Measurements from ENCODE around the gene RNF43. TPM values are rescaled to one million over a fixed set of nuclear protein-coding genes. Genes with fewer than 3 reads are reported as not detected.

The RNF43 gene
- total RNA-seq, 1 experiment from 2014 or later, result 42.2 TPM

DNA sequence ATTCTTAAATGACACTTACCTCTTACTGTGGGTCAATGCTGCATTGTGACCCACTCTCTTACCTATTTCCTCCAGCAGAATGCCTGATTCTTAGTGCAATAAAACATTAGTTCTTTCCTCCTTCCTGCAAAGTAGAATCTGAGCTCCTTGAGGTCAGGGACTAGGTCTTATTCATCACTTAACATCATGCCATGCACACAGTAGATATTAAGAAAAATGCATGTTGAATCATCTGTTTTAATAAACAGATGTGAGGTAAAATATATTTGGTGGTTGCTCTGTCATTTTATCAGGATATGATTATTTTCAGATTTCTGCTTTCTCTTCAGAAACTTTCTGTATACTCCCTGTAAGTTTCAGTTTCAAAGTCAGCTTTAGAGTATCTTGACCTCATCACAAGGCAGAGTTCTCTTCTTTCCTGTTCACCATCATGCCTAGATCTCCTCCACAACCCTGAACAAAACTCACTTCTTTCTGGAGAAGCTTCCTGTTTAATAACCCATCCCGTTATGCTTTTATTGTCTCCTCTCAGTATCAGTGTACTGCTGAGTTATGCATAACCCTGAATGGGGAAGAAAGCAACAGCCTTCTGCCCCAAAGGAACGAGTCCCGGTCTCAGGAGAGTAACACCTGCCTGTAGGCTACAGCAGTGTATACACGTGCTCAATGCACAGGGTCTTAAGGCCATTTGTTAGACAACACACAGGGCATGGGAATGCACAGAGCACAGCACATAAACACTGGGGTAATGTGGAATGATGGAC, 35.0 kb downstream of the RNF43 start:
- Histone ChIP-seq H3K27ac (ENCODE audit: low read depth, low read length) (no peak overlapping the region), H3K9ac (ENCODE audit: low read length) (no peak overlapping the region), H3K9me2 (ENCODE audit: insufficient read depth) (no peaks in the 10 kb centered on the region), H3K9me3 (ENCODE audit: control insufficient read depth in 1 of 2, insufficient read depth in 1 of 2, low read depth in 1 of 2, low read length in 2 of 2) (no peaks in the 10 kb centered on the region), H3K4me1 (ENCODE audit: control insufficient read depth in 1 of 2, insufficient read depth in 2 of 2, low read length in 2 of 2) (peaks cover 87 to 99% of the 10 kb centered on the region in 2 experiments), H3K4me3 (replicated peaks in 1 of 2; ENCODE audit: low read depth in 1 of 2, low read length in 2 of 2) (no peak overlapping the region), H3K4me2 (ENCODE audit: low read length) (0 out of 2 replicates have a peak overlapping the region, but pooled peaks have one; percentile 5), H3K27me3 (ENCODE audit: insufficient read depth, low read length) (no peaks in the 10 kb centered on the region), H3K36me3 (ENCODE audit: control insufficient read depth in 1 of 2, insufficient read depth in 2 of 2, low read length in 2 of 2) (peaks cover 0 to 7% of the 10 kb centered on the region in 2 experiments; a peak in 1 of 4 replicates), H4K20me1 (ENCODE audit: insufficient read depth) (no peaks in the 10 kb centered on the region), H2AFZ (ENCODE audit: low read depth, low read length, poor library complexity, severe bottlenecking) (no peak overlapping the region), H3K79me2 (ENCODE audit: insufficient read depth, low read length) (peaks cover 96% of the 10 kb centered on the region)
- BruUV-seq (replicated peaks), result no TSS peak
- TF ChIP-seq, protein P1, sequence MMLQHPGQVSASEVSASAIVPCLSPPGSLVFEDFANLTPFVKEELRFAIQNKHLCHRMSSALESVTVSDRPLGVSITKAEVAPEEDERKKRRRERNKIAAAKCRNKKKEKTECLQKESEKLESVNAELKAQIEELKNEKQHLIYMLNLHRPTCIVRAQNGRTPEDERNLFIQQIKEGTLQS (IDR thresholded peaks at IDR 0.05), result no peak
- TF ChIP-seq POLR2A (IDR thresholded peaks at IDR 0.05; ENCODE audit: borderline replicate concordance, extremely low read depth, insufficient read depth, insufficient read length) (no peak), FOSL1 (IDR thresholded peaks at IDR 0.05; ENCODE audit: low read depth) (no peak), ZNF274 (IDR thresholded peaks at IDR 0.05; ENCODE audit: low read depth, low read length) (no peak), TCF7L2 (IDR thresholded peaks at IDR 0.05; ENCODE audit: borderline replicate concordance, extremely low read depth, insufficient read depth, insufficient read length) (no peak), RAD21 (IDR thresholded peaks at IDR 0.05; ENCODE audit: low read depth) (no peak), ZFX (IDR thresholded peaks at IDR 0.05) (no peak), JUND (IDR thresholded peaks at IDR 0.05) (no peak), CEBPB (IDR thresholded peaks at IDR 0.05; ENCODE audit: low read depth) (no peak)
- TF ChIP-seq, protein P2, sequence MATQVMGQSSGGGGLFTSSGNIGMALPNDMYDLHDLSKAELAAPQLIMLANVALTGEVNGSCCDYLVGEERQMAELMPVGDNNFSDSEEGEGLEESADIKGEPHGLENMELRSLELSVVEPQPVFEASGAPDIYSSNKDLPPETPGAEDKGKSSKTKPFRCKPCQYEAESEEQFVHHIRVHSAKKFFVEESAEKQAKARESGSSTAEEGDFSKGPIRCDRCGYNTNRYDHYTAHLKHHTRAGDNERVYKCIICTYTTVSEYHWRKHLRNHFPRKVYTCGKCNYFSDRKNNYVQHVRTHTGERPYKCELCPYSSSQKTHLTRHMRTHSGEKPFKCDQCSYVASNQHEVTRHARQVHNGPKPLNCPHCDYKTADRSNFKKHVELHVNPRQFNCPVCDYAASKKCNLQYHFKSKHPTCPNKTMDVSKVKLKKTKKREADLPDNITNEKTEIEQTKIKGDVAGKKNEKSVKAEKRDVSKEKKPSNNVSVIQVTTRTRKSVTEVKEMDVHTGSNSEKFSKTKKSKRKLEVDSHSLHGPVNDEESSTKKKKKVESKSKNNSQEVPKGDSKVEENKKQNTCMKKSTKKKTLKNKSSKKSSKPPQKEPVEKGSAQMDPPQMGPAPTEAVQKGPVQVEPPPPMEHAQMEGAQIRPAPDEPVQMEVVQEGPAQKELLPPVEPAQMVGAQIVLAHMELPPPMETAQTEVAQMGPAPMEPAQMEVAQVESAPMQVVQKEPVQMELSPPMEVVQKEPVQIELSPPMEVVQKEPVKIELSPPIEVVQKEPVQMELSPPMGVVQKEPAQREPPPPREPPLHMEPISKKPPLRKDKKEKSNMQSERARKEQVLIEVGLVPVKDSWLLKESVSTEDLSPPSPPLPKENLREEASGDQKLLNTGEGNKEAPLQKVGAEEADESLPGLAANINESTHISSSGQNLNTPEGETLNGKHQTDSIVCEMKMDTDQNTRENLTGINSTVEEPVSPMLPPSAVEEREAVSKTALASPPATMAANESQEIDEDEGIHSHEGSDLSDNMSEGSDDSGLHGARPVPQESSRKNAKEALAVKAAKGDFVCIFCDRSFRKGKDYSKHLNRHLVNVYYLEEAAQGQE (IDR thresholded peaks at IDR 0.05; ENCODE audit: low read depth), result no peak
- TF ChIP-seq, protein P3, sequence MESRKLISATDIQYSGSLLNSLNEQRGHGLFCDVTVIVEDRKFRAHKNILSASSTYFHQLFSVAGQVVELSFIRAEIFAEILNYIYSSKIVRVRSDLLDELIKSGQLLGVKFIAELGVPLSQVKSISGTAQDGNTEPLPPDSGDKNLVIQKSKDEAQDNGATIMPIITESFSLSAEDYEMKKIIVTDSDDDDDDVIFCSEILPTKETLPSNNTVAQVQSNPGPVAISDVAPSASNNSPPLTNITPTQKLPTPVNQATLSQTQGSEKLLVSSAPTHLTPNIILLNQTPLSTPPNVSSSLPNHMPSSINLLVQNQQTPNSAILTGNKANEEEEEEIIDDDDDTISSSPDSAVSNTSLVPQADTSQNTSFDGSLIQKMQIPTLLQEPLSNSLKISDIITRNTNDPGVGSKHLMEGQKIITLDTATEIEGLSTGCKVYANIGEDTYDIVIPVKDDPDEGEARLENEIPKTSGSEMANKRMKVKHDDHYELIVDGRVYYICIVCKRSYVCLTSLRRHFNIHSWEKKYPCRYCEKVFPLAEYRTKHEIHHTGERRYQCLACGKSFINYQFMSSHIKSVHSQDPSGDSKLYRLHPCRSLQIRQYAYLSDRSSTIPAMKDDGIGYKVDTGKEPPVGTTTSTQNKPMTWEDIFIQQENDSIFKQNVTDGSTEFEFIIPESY (IDR thresholded peaks at IDR 0.05; ENCODE audit: extremely low read depth, insufficient replicate concordance, low read length), result no peak
- TF ChIP-seq, protein P4, sequence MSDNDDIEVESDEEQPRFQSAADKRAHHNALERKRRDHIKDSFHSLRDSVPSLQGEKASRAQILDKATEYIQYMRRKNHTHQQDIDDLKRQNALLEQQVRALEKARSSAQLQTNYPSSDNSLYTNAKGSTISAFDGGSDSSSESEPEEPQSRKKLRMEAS (IDR thresholded peaks at IDR 0.05), result no peak
- POLR2A ChIA-PET, result interaction anchor here (3.1 kb wide), 1 partner anchor 35 kb away, joined by 11 read pairs; the partner anchor contains the start of gene RNF43
- ATAC-seq, result no peak
- intact Hi-C loops (cut with micrococcal nuclease), result no loop called here
- DNase-seq (ENCODE audit: low read depth, low spot score), result no peak
- RAD21 ChIA-PET (ENCODE audit: low non-redundant PET in 1 of 2, low total read pairs in 2 of 2, uncharacterized antibody in 2 of 2, unreplicated experiment in 2 of 2), result no interaction called here
- CTCF ChIA-PET, result no interaction called here
